ENCODE data around the gene DBNDD1.

The DBNDD1 gene

DNA sequence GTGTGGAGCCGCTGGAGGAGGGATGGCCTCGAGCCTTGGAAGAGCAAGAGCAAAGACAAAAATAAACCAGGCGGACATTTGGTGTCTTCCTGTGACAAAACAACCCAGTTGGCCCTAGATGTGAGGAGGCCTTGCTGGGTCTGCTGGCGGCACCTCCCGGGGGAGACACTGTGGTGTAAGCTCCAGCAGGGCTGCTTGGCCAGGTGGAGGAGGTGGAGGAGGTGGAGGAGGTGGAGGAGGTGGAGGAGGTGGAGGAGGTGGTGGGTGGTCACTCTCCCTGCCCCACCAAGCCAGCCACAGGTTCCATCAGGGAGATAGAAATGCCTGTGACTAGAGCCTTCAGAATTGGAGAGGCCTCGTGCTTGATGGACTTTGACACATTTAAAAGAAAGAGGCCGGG, 32.1 kb downstream of the DBNDD1 start:
- no peak overlapping the region for H3K4me3 ChIP-seq (replicated peaks; ENCODE audit: low read depth, low read length)
- DNase-seq (ENCODE audit: low read depth), result no peak
- TF ChIP-seq, protein P1, sequence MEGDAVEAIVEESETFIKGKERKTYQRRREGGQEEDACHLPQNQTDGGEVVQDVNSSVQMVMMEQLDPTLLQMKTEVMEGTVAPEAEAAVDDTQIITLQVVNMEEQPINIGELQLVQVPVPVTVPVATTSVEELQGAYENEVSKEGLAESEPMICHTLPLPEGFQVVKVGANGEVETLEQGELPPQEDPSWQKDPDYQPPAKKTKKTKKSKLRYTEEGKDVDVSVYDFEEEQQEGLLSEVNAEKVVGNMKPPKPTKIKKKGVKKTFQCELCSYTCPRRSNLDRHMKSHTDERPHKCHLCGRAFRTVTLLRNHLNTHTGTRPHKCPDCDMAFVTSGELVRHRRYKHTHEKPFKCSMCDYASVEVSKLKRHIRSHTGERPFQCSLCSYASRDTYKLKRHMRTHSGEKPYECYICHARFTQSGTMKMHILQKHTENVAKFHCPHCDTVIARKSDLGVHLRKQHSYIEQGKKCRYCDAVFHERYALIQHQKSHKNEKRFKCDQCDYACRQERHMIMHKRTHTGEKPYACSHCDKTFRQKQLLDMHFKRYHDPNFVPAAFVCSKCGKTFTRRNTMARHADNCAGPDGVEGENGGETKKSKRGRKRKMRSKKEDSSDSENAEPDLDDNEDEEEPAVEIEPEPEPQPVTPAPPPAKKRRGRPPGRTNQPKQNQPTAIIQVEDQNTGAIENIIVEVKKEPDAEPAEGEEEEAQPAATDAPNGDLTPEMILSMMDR (IDR thresholded peaks at IDR 0.05; ENCODE audit: low read length, missing control alignments), result no peak

DNA sequence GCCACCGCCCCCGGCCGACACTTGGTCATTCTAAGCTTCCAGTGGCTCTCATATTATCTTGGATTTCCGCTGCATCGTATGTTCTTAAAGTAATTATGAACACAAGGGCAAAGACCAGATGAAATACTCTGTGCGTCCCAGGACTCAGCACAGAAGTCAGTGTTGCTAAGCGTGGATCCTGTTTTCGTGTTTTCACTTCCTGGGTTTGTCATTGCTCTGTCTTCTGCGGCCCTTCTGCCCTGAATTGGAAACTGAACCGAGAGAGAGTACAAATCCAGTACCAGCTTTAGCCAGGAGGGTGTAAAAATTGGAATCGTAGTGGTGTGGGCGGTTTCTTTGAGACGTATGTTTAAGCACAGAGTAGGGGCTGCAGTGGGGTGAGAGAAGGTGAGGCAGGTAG, 32.7 kb downstream of the DBNDD1 start:
- no peak for DNase-seq (ENCODE audit: low read depth)
- no peak overlapping the region for H3K4me3 ChIP-seq (replicated peaks; ENCODE audit: low read depth, low read length)
- TF ChIP-seq, protein P1 (IDR thresholded peaks at IDR 0.05; ENCODE audit: low read length, missing control alignments), result no peak

DNA sequence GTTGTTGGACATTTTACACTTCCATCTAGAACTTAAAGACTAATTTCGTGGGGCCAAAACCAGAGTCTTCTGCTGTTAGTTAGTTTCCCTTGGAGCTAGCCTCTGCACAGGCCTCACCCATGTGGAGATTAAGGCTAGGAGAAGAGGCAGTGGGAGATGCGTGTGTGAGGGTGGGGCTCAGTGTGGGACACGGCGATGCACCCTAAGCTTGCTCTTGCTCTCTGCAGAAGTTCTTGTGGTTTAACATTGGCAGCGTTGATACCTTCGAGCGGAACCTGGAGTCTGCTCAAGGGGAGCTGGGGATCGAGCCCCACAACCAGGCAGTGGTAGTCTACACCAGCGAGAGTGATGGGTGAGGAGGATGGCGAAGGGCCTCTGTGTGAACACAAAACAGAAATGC, 34.0 kb downstream of the DBNDD1 start:
- DNase-seq (ENCODE audit: low read depth), result no peak
- no peak overlapping the region for H3K4me3 ChIP-seq (replicated peaks; ENCODE audit: low read depth, low read length)
- TF ChIP-seq, protein P1 (IDR thresholded peaks at IDR 0.05; ENCODE audit: low read length, missing control alignments), result no peak

DNA sequence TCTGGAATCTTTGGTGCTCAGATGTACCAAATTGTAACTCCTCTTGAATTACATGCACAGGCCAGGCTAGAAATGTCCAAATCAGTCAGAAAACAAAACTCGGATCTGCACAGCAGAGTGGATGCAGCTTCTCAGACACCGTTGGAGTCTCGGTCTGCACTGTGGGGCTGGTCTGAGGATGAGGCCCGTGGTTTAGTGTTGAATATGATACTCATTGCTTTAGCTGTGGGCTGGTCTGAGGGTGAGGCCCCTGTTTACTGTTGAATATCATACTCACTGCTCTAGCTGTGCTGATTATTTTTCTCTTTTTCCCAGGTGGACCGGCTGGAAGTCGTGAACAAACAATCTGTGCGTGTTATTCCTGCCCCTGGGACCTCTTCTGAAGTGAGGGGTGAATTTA, 35.0 kb downstream of the DBNDD1 start:
- TF ChIP-seq, protein P1 (IDR thresholded peaks at IDR 0.05; ENCODE audit: low read length, missing control alignments), result no peak
- DNase-seq (ENCODE audit: low read depth), result no peak
- no peak overlapping the region for H3K4me3 ChIP-seq (replicated peaks; ENCODE audit: low read depth, low read length)

DNA sequence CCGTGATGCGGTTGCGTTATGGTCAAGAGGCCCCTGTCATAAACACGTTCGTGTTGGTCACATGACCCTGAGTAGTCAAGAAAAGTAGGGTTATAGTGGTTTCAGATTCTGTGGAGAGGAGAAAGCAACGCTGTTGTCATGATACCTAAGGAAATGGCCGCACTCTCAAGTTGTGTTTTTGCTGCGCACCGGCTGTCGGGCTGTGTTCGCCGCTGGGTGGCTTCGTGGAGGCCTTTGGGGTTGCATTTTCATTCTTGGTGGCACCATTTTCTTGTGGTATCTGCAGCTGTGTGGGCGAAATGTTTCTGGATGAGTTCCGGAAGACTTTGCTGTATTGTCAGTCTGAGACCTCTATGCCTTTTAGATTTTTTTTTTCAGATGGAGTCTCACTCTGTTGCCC, 35.7 kb downstream of the DBNDD1 start:
- TF ChIP-seq, protein P1 (IDR thresholded peaks at IDR 0.05; ENCODE audit: low read length, missing control alignments), result no peak
- H3K4me3 ChIP-seq (replicated peaks; ENCODE audit: low read depth, low read length), result no peak overlapping the region
- no peak for DNase-seq (ENCODE audit: low read depth)

DNA sequence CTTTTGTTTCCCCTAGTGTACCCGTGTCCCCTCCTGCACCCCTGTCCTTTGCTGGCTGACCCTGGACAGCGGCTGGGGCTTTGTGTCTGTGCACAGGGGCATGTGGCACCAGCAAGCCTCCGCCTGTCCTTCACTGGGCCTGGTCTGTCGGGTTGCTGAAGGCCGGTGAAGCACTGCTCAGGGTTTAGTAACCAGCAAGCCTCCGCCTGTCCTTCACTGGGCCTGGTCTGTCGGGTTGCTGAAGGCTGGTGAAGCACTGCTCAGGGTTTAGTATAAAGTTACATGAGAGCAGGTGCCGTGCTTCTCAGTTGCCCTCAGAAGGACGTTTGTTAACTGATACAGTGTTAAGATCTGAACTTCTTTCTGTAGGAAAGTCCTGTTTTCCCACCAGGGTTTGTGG, 36.9 kb downstream of the DBNDD1 start:
- DNase-seq (ENCODE audit: low read depth), result no peak
- TF ChIP-seq, protein P1 (IDR thresholded peaks at IDR 0.05; ENCODE audit: low read length, missing control alignments), result no peak
- H3K4me3 ChIP-seq (replicated peaks; ENCODE audit: low read depth, low read length), result no peak overlapping the region

DNA sequence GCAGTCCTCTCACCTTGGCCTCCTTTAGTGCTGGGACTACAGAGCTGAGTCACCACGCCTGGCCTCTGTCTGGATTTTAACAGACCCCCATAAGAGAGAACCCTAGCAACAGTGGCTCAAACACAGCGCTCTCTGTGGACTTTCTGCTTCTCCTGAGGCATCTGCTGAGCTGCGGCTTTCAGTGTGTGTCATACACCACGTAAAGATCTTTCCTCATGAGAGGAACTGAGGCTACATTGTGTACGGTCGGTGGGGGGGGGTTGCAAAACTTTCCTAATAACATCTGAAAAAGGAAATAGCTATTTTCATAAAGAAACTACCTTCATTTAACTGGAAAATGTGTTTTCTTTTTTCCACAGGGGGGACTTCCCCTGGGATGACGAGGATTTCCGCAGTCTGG, 37.8 kb downstream of the DBNDD1 start:
- no peak for DNase-seq (ENCODE audit: low read depth)
- TF ChIP-seq, protein P1 (IDR thresholded peaks at IDR 0.05; ENCODE audit: low read length, missing control alignments), result no peak

More for the DNA sequence above, 37.8 kb downstream of the DBNDD1 start:
- no peak overlapping the region for H3K4me3 ChIP-seq (replicated peaks; ENCODE audit: low read depth, low read length)

Measured in fibroblast of pulmonary artery (primary cell).